Mesenchymal stem cell (in vitro differentiated cells and primary cell): ENCODE results near the gene ERVW-1.
A peak's percentile ranks its signal among the peaks of the same experiment; 100 is the strongest.

Source experiments
- DNase-seq: peaks from one replicate; pipeline ENCODE4 v3.0.0-alpha.2; 2013
- H2AFZ ChIP-seq: one replicate; pipeline ENCODE4 v1.6.1; 2013; ENCODE audit warnings: low read depth, mild to moderate bottlenecking, control low read depth, inconsistent platforms, low read length, moderate library complexity
- H2AK5ac ChIP-seq: 2 replicates; pipeline ENCODE4 v1.6.1; 2013; ENCODE audit warnings: low read length, moderate library complexity, mild to moderate bottlenecking, inconsistent platforms; ENCODE audit not compliant: severe bottlenecking
- H2BK120ac ChIP-seq: one replicate; pipeline ENCODE4 v1.6.1; 2013; ENCODE audit warnings: low read depth, mild to moderate bottlenecking, inconsistent platforms, low read length, moderate library complexity
- H2BK12ac ChIP-seq, 2 experiments: one replicate each; pipeline ENCODE4 v1.6.1; 2013; ENCODE audit warnings: inconsistent platforms in 2 of 2, low read length in 2 of 2, mild to moderate bottlenecking in 2 of 2, moderate library complexity in 2 of 2, control low read depth in 1 of 2
- H2BK15ac ChIP-seq: one replicate; pipeline ENCODE4 v1.6.1; 2013; ENCODE audit warnings: mild to moderate bottlenecking, low read depth, inconsistent platforms; ENCODE audit not compliant: poor library complexity, severe bottlenecking
- H2BK5ac ChIP-seq: 2 replicates; pipeline ENCODE4 v1.6.1; 2013; ENCODE audit warnings: low read depth, mild to moderate bottlenecking, low read length, control low read depth, inconsistent platforms; ENCODE audit not compliant: poor library complexity, severe bottlenecking
- H3K14ac ChIP-seq, 2 experiments: one replicate each; pipeline ENCODE4 v1.6.1; 2013; ENCODE audit warnings: inconsistent platforms in 2 of 2, low read length in 2 of 2, control low read depth in 1 of 2, mild to moderate bottlenecking in 1 of 2, moderate library complexity in 1 of 2
- H3K18ac ChIP-seq, 2 experiments: one replicate each; pipeline ENCODE4 v1.6.1; 2013; ENCODE audit warnings: inconsistent platforms in 2 of 2, low read length in 2 of 2, control low read depth in 1 of 2, low read depth in 1 of 2, mild to moderate bottlenecking in 1 of 2
- H3K23ac ChIP-seq, 2 experiments: one replicate each; pipeline ENCODE4 v1.6.1; 2013; ENCODE audit warnings: inconsistent platforms in 2 of 2, low read length in 2 of 2, mild to moderate bottlenecking in 2 of 2, moderate library complexity in 2 of 2, control low read depth in 1 of 2
- H3K27ac ChIP-seq: 2 replicates; pipeline ENCODE4 v1.5.1; 2013; ENCODE audit warnings: mild to moderate bottlenecking, moderate library complexity, low read length, control low read depth, inconsistent platforms; ENCODE audit not compliant: poor library complexity, severe bottlenecking
- H3K27me3 ChIP-seq, 2 experiments: 2 replicates each; pipeline versions ENCODE4 v1.6.1 to v1.7.0; 2013; ENCODE audit warnings: low read length in 2 of 2, mild to moderate bottlenecking in 2 of 2, moderate library complexity in 2 of 2, control low read depth in 1 of 2, inconsistent platforms in 1 of 2; ENCODE audit not compliant: control insufficient read depth in 1 of 2, insufficient read depth in 1 of 2
- H3K36me3 ChIP-seq, 2 experiments: 2 replicates each; pipeline versions ENCODE4 v1.6.1 to v1.7.0; 2013; ENCODE audit warnings: low read length in 2 of 2, control low read depth in 1 of 2, inconsistent platforms in 1 of 2, low read depth in 1 of 2, mild to moderate bottlenecking in 1 of 2; ENCODE audit not compliant: insufficient read depth in 2 of 2, control insufficient read depth in 1 of 2
- H3K4ac ChIP-seq, 2 experiments: one replicate each; pipeline ENCODE4 v1.6.1; 2013; ENCODE audit warnings: inconsistent platforms in 2 of 2, low read length in 2 of 2, mild to moderate bottlenecking in 2 of 2, moderate library complexity in 2 of 2, control low read depth in 1 of 2, low read depth in 1 of 2
- H3K4me1 ChIP-seq: 2 replicates; pipeline ENCODE4 v1.6.1; 2013; ENCODE audit warnings: low read depth, low read length, control low read depth; ENCODE audit not compliant: control insufficient read depth, insufficient read depth
- H3K4me2 ChIP-seq: 2 replicates; pipeline ENCODE4 v1.6.1; 2013; ENCODE audit warnings: low read length, mild to moderate bottlenecking, inconsistent platforms; ENCODE audit not compliant: poor library complexity, severe bottlenecking
- H3K4me3 ChIP-seq, 2 experiments: 2 replicates each; pipeline versions ENCODE4 v1.5.1 to v1.7.0; 2013; ENCODE audit warnings: low read length in 2 of 2, mild to moderate bottlenecking in 2 of 2, control low read depth in 1 of 2, low read depth in 1 of 2; ENCODE audit not compliant: insufficient read depth in 1 of 2
- H3K79me1 ChIP-seq: replicated peaks from 2 replicates; pipeline ENCODE4 v1.6.1; 2013; ENCODE audit warnings: mild to moderate bottlenecking, control low read depth, low read length, inconsistent platforms; ENCODE audit not compliant: poor library complexity, severe bottlenecking
- H3K9ac ChIP-seq: 2 replicates; pipeline ENCODE4 v1.7.0; 2013; ENCODE audit warnings: mild to moderate bottlenecking, low read length, moderate library complexity
- H3K9me3 ChIP-seq: 2 replicates; pipeline ENCODE4 v1.7.0; 2013; ENCODE audit warnings: mild to moderate bottlenecking, low read length; ENCODE audit not compliant: control insufficient read depth
- H4K8ac ChIP-seq: one replicate; pipeline ENCODE4 v1.6.1; 2013; ENCODE audit warnings: inconsistent platforms, mild to moderate bottlenecking, low read length, moderate library complexity
- H4K91ac ChIP-seq: one replicate; pipeline ENCODE4 v1.6.1; 2013; ENCODE audit warnings: mild to moderate bottlenecking, low read length, inconsistent platforms
- WGBS: methylation state at CpG from one replicate; pipeline ENCODE4 v1.1.7; 2013; ENCODE audit warnings: mixed read lengths; 5-methylcytosine and 5-hydroxymethylcytosine counted together

ERVW-1 gene

GRCh38 chr7:92466682-92467081 lies 11.1 kb downstream of the ERVW-1 start:
- Histone ChIP-seq H3K4me2 (no peak overlapping the region), H2BK12ac (no peak overlapping the region), H3K14ac (no peak overlapping the region), H3K79me1 (no peaks in the 10 kb centered on the region), H3K9me3 (no peaks in the 10 kb centered on the region), H3K4ac (no peak overlapping the region), H3K9ac (no peak overlapping the region), H3K23ac (no peak overlapping the region), H3K27me3 (no peaks in the 10 kb centered on the region), H2BK5ac (no peak overlapping the region), H3K4me1 (no peaks in the 10 kb centered on the region), H2AK5ac (no peak overlapping the region), H3K4me3 (no peak overlapping the region), H3K36me3 (peaks cover 5 to 22% of the 10 kb centered on the region in 2 experiments), H3K18ac (no peak overlapping the region), H3K27ac (no peak overlapping the region), H2BK120ac (no peak overlapping the region), H2AFZ (no peak overlapping the region), H4K8ac (no peak overlapping the region), H2BK15ac (no peak overlapping the region), H4K91ac (no peak overlapping the region)
- DNase-seq = no peak
- WGBS = 100% methylated on average over 1 of the region's 2 CpGs

GRCh38 chr7:92464515-92464914 lies 13.2 kb downstream of the ERVW-1 start:
- Histone ChIP-seq H2AK5ac (no peak overlapping the region), H2AFZ (no peak overlapping the region), H2BK5ac (no peak overlapping the region), H4K91ac (no peak overlapping the region), H3K4me3 (no peak overlapping the region), H3K4me1 (no peaks in the 10 kb centered on the region), H4K8ac (no peak overlapping the region), H2BK15ac (no peak overlapping the region), H3K79me1 (no peaks in the 10 kb centered on the region), H3K14ac (no peak overlapping the region), H2BK120ac (no peak overlapping the region), H3K36me3 (peaks cover 5 to 22% of the 10 kb centered on the region in 2 experiments), H3K9ac (no peak overlapping the region), H3K27me3 (no peaks in the 10 kb centered on the region), H3K9me3 (no peaks in the 10 kb centered on the region), H3K18ac (no peak overlapping the region), H3K4me2 (no peak overlapping the region), H2BK12ac (no peak overlapping the region), H3K23ac (no peak overlapping the region), H3K27ac (no peak overlapping the region), H3K4ac (no peak overlapping the region)
- WGBS = 63% methylated on average over 3 of the region's 3 CpGs
- DNase-seq = no peak

GRCh38 chr7:92462560-92462959 lies 15.2 kb downstream of the ERVW-1 start:
- H3K27me3 ChIP-seq = no peaks in the 10 kb centered on the region
- H4K8ac ChIP-seq = no peak overlapping the region
- no peaks in the 10 kb centered on the region for H3K79me1 ChIP-seq
- H4K91ac ChIP-seq = no peak overlapping the region
- H2BK12ac ChIP-seq = no peak overlapping the region
- no peak overlapping the region for H3K14ac ChIP-seq
- no peaks in the 10 kb centered on the region for H3K4me1 ChIP-seq
- H3K4me2 ChIP-seq = no peak overlapping the region
- no peak overlapping the region for H3K18ac ChIP-seq
- H2BK5ac ChIP-seq = no peak overlapping the region
- no peak overlapping the region for H2AFZ ChIP-seq
- H3K23ac ChIP-seq = no peak overlapping the region
- no peak overlapping the region for H3K4ac ChIP-seq
- no peak overlapping the region for H2AK5ac ChIP-seq
- H3K9ac ChIP-seq = no peak overlapping the region
- H2BK15ac ChIP-seq = no peak overlapping the region
- H3K27ac ChIP-seq = no peak overlapping the region
- H3K4me3 ChIP-seq = no peak overlapping the region
- DNase-seq = no peak
- H3K36me3 ChIP-seq = peaks cover 3 to 30% of the 10 kb centered on the region in 2 experiments
- H3K9me3 ChIP-seq = no peaks in the 10 kb centered on the region
- WGBS = 96% methylated on average over 2 of the region's 3 CpGs
- H2BK120ac ChIP-seq = no peak overlapping the region

GRCh38 chr7:92461027-92462003 lies 16.4 kb downstream of the ERVW-1 start:
- H3K18ac ChIP-seq = no peak overlapping the region
- no peak overlapping the region for H2BK120ac ChIP-seq
- H3K14ac ChIP-seq = no peak overlapping the region
- no peak overlapping the region for H2BK15ac ChIP-seq
- H3K4me1 ChIP-seq = no peaks in the 10 kb centered on the region
- H3K9me3 ChIP-seq = no peaks in the 10 kb centered on the region
- peak overlapping the region; percentile 61 for H3K9ac ChIP-seq
- no peak overlapping the region for H3K4me2 ChIP-seq
- H3K4me3 ChIP-seq = no peak overlapping the region
- H2BK5ac ChIP-seq = no peak overlapping the region
- H3K36me3 ChIP-seq = peaks cover 11 to 34% of the 10 kb centered on the region in 2 experiments
- H4K91ac ChIP-seq = no peak overlapping the region
- H3K79me1 ChIP-seq = no peaks in the 10 kb centered on the region
- no peak overlapping the region for H2AK5ac ChIP-seq
- DNase-seq = peak; percentile 51
- no peak overlapping the region for H3K23ac ChIP-seq
- 72% methylated on average over 6 of the region's 8 CpGs for WGBS
- no peak overlapping the region for H4K8ac ChIP-seq
- H2BK12ac ChIP-seq = no peak overlapping the region
- peak overlapping the region; percentile 23 for H3K27ac ChIP-seq
- H3K4ac ChIP-seq = no peak overlapping the region
- H2AFZ ChIP-seq = peak overlapping the region; percentile 46
- H3K27me3 ChIP-seq = no peaks in the 10 kb centered on the region
